ENCODE measurements around the gene GAS2L2.
A peak's percentile ranks its signal among the peaks of the same experiment; 100 is the strongest.

Gene GAS2L2

GRCh38 chr17:35743626-35744328, 9.3 kb downstream of the GAS2L2 start:
- Mint-ChIP-seq H3K9me3 (no peaks in the 10 kb centered on the region), H3K36me3 (ENCODE audit: low read depth) (no peaks in the 10 kb centered on the region), H3K4me1 (peaks cover 5% of the 10 kb centered on the region), H3K27ac (no peak overlapping the region), H3K4me3 (no peak overlapping the region), H3K27me3 (ENCODE audit: low read depth) (peaks cover 53% of the 10 kb centered on the region)
- TF ChIP-seq CTCF (IDR thresholded peaks at IDR 0.05; ENCODE audit: unreplicated experiment in 3 of 3): no peak

GRCh38 chr17:35742896-35743477, 10.1 kb downstream of the GAS2L2 start:
- no peak overlapping the region for H3K27ac Mint-ChIP-seq
- no peaks in the 10 kb centered on the region for H3K36me3 Mint-ChIP-seq (ENCODE audit: low read depth)
- H3K4me3 Mint-ChIP-seq: no peak overlapping the region
- H3K27me3 Mint-ChIP-seq (ENCODE audit: low read depth): peaks cover 53% of the 10 kb centered on the region
- no peaks in the 10 kb centered on the region for H3K9me3 Mint-ChIP-seq
- TF ChIP-seq CTCF (IDR thresholded peaks at IDR 0.05; ENCODE audit: unreplicated experiment in 3 of 3): no peak
- H3K4me1 Mint-ChIP-seq: peaks cover 5% of the 10 kb centered on the region

GRCh38 chr17:35742496-35742895, 10.5 kb downstream of the GAS2L2 start:
- H3K27ac Mint-ChIP-seq: no peak overlapping the region
- TF ChIP-seq CTCF (IDR thresholded peaks at IDR 0.05; ENCODE audit: unreplicated experiment in 3 of 3): no peak
- H3K36me3 Mint-ChIP-seq (ENCODE audit: low read depth): no peaks in the 10 kb centered on the region
- peaks cover 5% of the 10 kb centered on the region for H3K4me1 Mint-ChIP-seq
- H3K9me3 Mint-ChIP-seq: no peaks in the 10 kb centered on the region
- H3K4me3 Mint-ChIP-seq: no peak overlapping the region
- peaks cover 50% of the 10 kb centered on the region for H3K27me3 Mint-ChIP-seq (ENCODE audit: low read depth)

- Mint-ChIP-seq H3K4me1 (peaks cover 5% of the 10 kb centered on the region), H3K27ac (no peak overlapping the region), H3K27me3 (ENCODE audit: low read depth) (peaks cover 45% of the 10 kb centered on the region), H3K4me3 (peak overlapping the region in 2 of 3 experiments; percentile 37 to 56), H3K36me3 (ENCODE audit: low read depth) (no peaks in the 10 kb centered on the region), H3K9me3 (no peaks in the 10 kb centered on the region)
- TF ChIP-seq CTCF (IDR thresholded peaks at IDR 0.05; ENCODE audit: unreplicated experiment in 3 of 3): no peak
Observed at GRCh38 chr17:35740997-35741931, 11.8 kb downstream of the GAS2L2 start.

- no peaks in the 10 kb centered on the region for H3K36me3 Mint-ChIP-seq (ENCODE audit: low read depth)
- H3K4me1 Mint-ChIP-seq: peaks cover 5% of the 10 kb centered on the region
- no peak for TF ChIP-seq CTCF (IDR thresholded peaks at IDR 0.05; ENCODE audit: unreplicated experiment in 3 of 3)
- H3K27ac Mint-ChIP-seq: no peak overlapping the region
- H3K27me3 Mint-ChIP-seq (ENCODE audit: low read depth): peaks cover 45% of the 10 kb centered on the region
- H3K4me3 Mint-ChIP-seq: no peak overlapping the region
- no peaks in the 10 kb centered on the region for H3K9me3 Mint-ChIP-seq
Observed at GRCh38 chr17:35740216-35740615, 12.8 kb downstream of the GAS2L2 start.

All from nephron (organoid).